HCT116 (cell line): Measurements from ENCODE around the gene EFCAB7. TPM values are rescaled to one million over a fixed set of nuclear protein-coding genes. Genes with fewer than 3 reads are reported as not detected.
A peak's percentile ranks its signal among the peaks of the same experiment; 100 is the strongest.

Source experiments
- ATAC-seq: fragments of 200-7000 bp; cut with Tn5 transposase; 2 replicates; pipeline ENCODE4 v1.9.1; 2020; ENCODE audit warnings: mild to moderate bottlenecking, moderate library complexity
- BruUV-seq: library from RNA; stranded (reverse); fragments of 400-500 nt; replicated peaks from 2 replicates; lab custom pipeline; 2021; lab: Mats Ljungman, UMichigan
- CTCF ChIA-PET: fragments of 300-600 bp; sonication (Branson Sonifier 250); formaldehyde crosslinking; loops from one replicate; lab custom pipeline; 2021; ENCODE audit warnings: antibody characterized with exemption; lab: Charles Lee
- POLR2A ChIA-PET: fragments of 300-600, 350-600 bp; sonication (Branson Sonifier 250); formaldehyde crosslinking; loops from one replicate; lab custom pipeline; 2021; ENCODE audit warnings: antibody characterized with exemption; lab: Charles Lee
- RAD21 ChIA-PET, 2 experiments: fragments of 300-600 bp; sonication (Branson Sonifier 250); formaldehyde crosslinking; loops; one replicate each; lab custom pipeline; 2023; ENCODE audit warnings: low total read pairs in 2 of 2; ENCODE audit not compliant: uncharacterized antibody in 2 of 2, unreplicated experiment in 2 of 2, low non-redundant PET in 1 of 2; lab: Charles Lee
- DNase-seq: peaks from one replicate; pipeline ENCODE4 v3.0.0-alpha.2; 2010; ENCODE audit warnings: low read depth, low spot score
- H2AFZ ChIP-seq: fragments of 200-600 bp; shearing (Covaris generic), sonication (generic); 2 replicates; pipeline ENCODE4 v1.6.1; 2017; ENCODE audit warnings: low read depth, mixed run types, mixed read lengths, antibody characterized with exemption, low read length; ENCODE audit not compliant: poor library complexity, severe bottlenecking
- H3K27ac ChIP-seq: 2 replicates; pipeline ENCODE4 v1.5.1; 2012; ENCODE audit warnings: low read depth, low read length
- H3K27me3 ChIP-seq: fragments of 200-600 bp; sonication (generic); 2 replicates; pipeline ENCODE4 v1.6.1; 2016; ENCODE audit warnings: mixed run types, low read length, mixed read lengths; ENCODE audit not compliant: insufficient read depth
- H3K36me3 ChIP-seq, 2 experiments: fragments of 200-500 bp in 1 of 2; fragments of 200-600 bp in 1 of 2; sonication (Bioruptor generic) in 1 of 2; sonication (generic) in 1 of 2; 2 replicates each; pipeline versions ENCODE4 v1.5.1 to v1.6.1; 2014 to 2016; ENCODE audit warnings: low read length in 2 of 2, inconsistent platforms in 1 of 2, mixed read lengths in 1 of 2, mixed run types in 1 of 2; ENCODE audit not compliant: insufficient read depth in 2 of 2, control insufficient read depth in 1 of 2
- H3K4me1 ChIP-seq, 2 experiments: fragments of 200-600 bp in 1 of 2; sonication (generic) in 1 of 2; 2 replicates each; pipeline versions ENCODE4 v1.5.1 to v1.6.1; 2012 to 2017; ENCODE audit warnings: low read length in 2 of 2, inconsistent platforms in 1 of 2, mild to moderate bottlenecking in 1 of 2, mixed read lengths in 1 of 2, mixed run types in 1 of 2, moderate library complexity in 1 of 2; ENCODE audit not compliant: insufficient read depth in 2 of 2, control insufficient read depth in 1 of 2
- H3K4me2 ChIP-seq: fragments of 200-600 bp; sonication (generic); 2 replicates; pipeline ENCODE4 v1.6.1; 2017; ENCODE audit warnings: mixed run types, low read length, mixed read lengths
- H3K4me3 ChIP-seq, 2 experiments: fragments of 200-600 bp in 1 of 2; sonication (generic) in 1 of 2; replicated peaks in 1 of 2; 2 replicates each; pipeline ENCODE4 v1.5.1; 2011 to 2016; ENCODE audit warnings: low read length in 2 of 2, control low read depth in 1 of 2, low read depth in 1 of 2, mild to moderate bottlenecking in 1 of 2, mixed read lengths in 1 of 2, mixed run types in 1 of 2
- H3K79me2 ChIP-seq: fragments of 200-600 bp; sonication (generic); 2 replicates; pipeline ENCODE4 v1.6.1; 2017; ENCODE audit warnings: mild to moderate bottlenecking, mixed run types, low read length, moderate library complexity, mixed read lengths; ENCODE audit not compliant: insufficient read depth
- H3K9ac ChIP-seq: fragments of 200-600 bp; sonication (generic); 2 replicates; pipeline ENCODE4 v1.6.1; 2016; ENCODE audit warnings: low read length, mixed read lengths
- H3K9me2 ChIP-seq: fragments of 200-600 bp; sonication (generic), shearing (Covaris generic); 2 replicates; pipeline ENCODE4 v1.6.1; 2017; ENCODE audit warnings: mixed run types, mild to moderate bottlenecking, moderate library complexity; ENCODE audit not compliant: insufficient read depth
- H3K9me3 ChIP-seq, 2 experiments: fragments of 200-500 bp in 1 of 2; fragments of 200-600 bp in 1 of 2; sonication (Bioruptor generic) in 1 of 2; sonication (generic) in 1 of 2; 2 replicates each; pipeline ENCODE4 v1.6.1; 2014 to 2017; ENCODE audit warnings: low read length in 2 of 2, mixed read lengths in 2 of 2, inconsistent platforms in 1 of 2, low read depth in 1 of 2, mild to moderate bottlenecking in 1 of 2, mixed run types in 1 of 2, moderate library complexity in 1 of 2; ENCODE audit not compliant: control insufficient read depth in 1 of 2, insufficient read depth in 1 of 2
- H4K20me1 ChIP-seq: fragments of 200-600 bp; sonication (generic), shearing (Covaris generic); 2 replicates; pipeline ENCODE4 v1.6.1; 2017; ENCODE audit warnings: mixed run types, mild to moderate bottlenecking, moderate library complexity; ENCODE audit not compliant: insufficient read depth
- EGR1 ChIP-seq: IDR thresholded peaks from 2 replicates; pipeline ENCODE4 v1.6.1; 2012; ENCODE audit warnings: low read depth
- ELF1 ChIP-seq: IDR thresholded peaks from 2 replicates; pipeline ENCODE4 v1.6.1; 2012; ENCODE audit warnings: low read depth, borderline replicate concordance
- EZH2 ChIP-seq: fragments of 200-600 bp; sonication (generic); IDR thresholded peaks from 2 replicates; pipeline ENCODE4 v1.6.1; 2017; ENCODE audit warnings: antibody characterized with exemption, mixed run types
- MAX ChIP-seq: IDR thresholded peaks from 2 replicates; pipeline ENCODE4 v1.6.1; 2012
- POLR2AphosphoS5 ChIP-seq: IDR thresholded peaks from 2 replicates; pipeline ENCODE4 v1.6.1; 2011; ENCODE audit warnings: mild to moderate bottlenecking, low read depth, low read length, moderate library complexity
- REST ChIP-seq: IDR thresholded peaks from 2 replicates; pipeline ENCODE4 v1.6.1; 2012; ENCODE audit warnings: low read depth
- SIN3A ChIP-seq: IDR thresholded peaks from 2 replicates; pipeline ENCODE4 v1.6.1; 2012; ENCODE audit warnings: low read depth
- TCF7L2 ChIP-seq: IDR thresholded peaks from 2 replicates; pipeline ENCODE4 v1.7.0; 2011; ENCODE audit warnings: borderline replicate concordance, inconsistent platforms; ENCODE audit not compliant: insufficient read depth, insufficient read length; ENCODE audit errors: extremely low read depth
- YY1 ChIP-seq: IDR thresholded peaks from 2 replicates; pipeline ENCODE4 v1.6.1; 2011; ENCODE audit warnings: low read length, low read depth, moderate library complexity, mild to moderate bottlenecking; ENCODE audit not compliant: insufficient replicate concordance; ENCODE audit errors: extremely low read depth
- ZFX ChIP-seq: fragments of 450-650 bp; IDR thresholded peaks from 2 replicates; pipeline ENCODE4 v1.6.1; 2017
- ZNF274 ChIP-seq: fragments of 200-500 bp; sonication (Bioruptor generic); IDR thresholded peaks from 2 replicates; pipeline ENCODE4 v1.6.1; 2014; ENCODE audit warnings: mild to moderate bottlenecking, low read depth, low read length, inconsistent platforms
- intact Hi-C: fragments of 100-400 bp; cut with micrococcal nuclease; formaldehyde crosslinking; loops from 2 replicates; pipeline ENCODE4 v1.10.0; 2022
- total RNA-seq: library from RNA; stranded (reverse); gene quantifications from one replicate; pipeline ENCODE4 v1.2.1, GENCODE V29; 2021; ENCODE audit not compliant: unreplicated experiment

Gene EFCAB7
- total RNA-seq, 1 experiment from 2014 or later: 6.0 TPM

DNA sequence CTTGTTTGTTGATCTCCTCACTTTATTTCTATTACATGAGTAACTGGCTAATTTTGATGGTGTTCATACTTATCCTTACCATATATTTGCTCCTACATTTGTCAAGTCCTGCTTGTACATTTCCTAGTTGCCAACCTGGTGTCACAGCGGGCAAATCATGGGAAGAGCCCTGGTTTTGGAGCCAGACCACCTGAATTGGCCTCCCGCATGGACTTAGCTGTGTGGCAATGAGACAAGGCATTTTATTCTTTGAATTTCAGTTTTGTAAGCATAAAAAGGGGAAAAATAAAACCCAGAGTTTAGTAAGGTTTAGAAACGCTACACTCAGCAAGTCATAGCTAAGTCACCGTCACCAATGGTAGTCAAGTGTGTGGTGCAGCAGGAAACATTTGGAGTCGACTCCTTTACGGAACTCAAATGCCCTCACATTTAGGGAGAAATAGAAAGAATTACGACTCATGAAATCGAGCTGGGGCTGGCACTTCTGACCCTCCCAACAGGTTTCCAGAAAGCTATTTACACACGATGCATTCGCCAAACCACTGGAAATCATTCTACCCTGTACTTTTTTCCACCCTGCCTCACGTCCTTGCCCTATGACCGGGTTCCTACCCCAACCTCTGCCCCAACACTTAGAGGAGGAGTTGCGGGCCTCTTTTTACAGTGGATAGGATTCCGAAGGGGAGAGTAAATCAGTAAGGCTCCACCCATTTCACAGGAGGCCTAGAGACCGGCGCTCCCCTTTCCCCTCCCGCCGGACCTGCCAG is 69.4 kb downstream of the EFCAB7 start (continued):
- TF ChIP-seq POLR2AphosphoS5 (no peak), ELF1 (no peak), EZH2 (no peak), REST (no peak), EGR1 (no peak)

DNA sequence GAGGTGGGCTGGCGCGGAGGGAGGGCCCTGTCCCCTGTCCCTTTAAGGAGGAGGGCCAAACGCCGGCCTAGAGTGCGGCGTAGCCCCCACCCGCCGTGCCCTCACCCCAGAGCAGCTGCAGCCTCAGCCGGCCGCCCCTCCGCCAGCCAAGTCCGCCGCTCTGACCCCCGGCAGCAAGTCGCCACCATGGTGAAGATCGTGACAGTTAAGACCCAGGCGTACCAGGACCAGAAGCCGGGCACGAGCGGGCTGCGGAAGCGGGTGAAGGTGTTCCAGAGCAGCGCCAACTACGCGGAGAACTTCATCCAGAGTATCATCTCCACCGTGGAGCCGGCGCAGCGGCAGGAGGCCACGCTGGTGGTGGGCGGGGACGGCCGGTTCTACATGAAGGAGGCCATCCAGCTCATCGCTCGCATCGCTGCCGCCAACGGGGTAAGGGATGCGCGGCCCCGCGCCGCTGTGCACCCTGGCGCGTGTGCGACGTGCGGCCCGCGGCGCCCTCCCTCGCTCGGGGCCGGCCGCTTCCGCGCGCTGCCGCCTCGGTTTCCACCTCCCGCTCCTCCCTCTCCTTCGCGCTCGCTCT is 70.1 kb downstream of the EFCAB7 start, which contains the start of gene PGM1:
PGM1 (plus strand) TSS at position 109 of the 583 bp plus-strand sequence; CDS start at position 187, 78 bp downstream.
- Histone ChIP-seq H3K27me3 (no peaks in the 10 kb centered on the region), H3K9me3 (no peaks in the 10 kb centered on the region), H3K79me2 (peaks cover 15% of the 10 kb centered on the region), H2AFZ (peak within 1 kb of the TSS; percentile 40), H3K36me3 (peaks cover 0 to 4% of the 10 kb centered on the region in 2 experiments; a peak in 1 of 4 replicates), H3K4me3 (peak within 1 kb of the TSS; percentile 77 to 82), H3K27ac (peak within 1 kb of the TSS; percentile 89), H3K9me2 (no peaks in the 10 kb centered on the region), H3K4me2 (peak within 1 kb of the TSS; percentile 86)
- RAD21 ChIA-PET: no interaction called here
- DNase-seq: peak; percentile 48
- intact Hi-C loops: no loop called here
- no peak for TF ChIP-seq YY1
- TF ChIP-seq POLR2AphosphoS5: peak; percentile 65; the same call in 1 of the 2 replicates
- no peak for TF ChIP-seq ZNF274
- TF ChIP-seq SIN3A: peak; percentile 73
- TF ChIP-seq ZFX: peak; percentile 81
- TF ChIP-seq MAX: peak; percentile 58
- peak; percentile 33 for TF ChIP-seq TCF7L2
- TF ChIP-seq, all 23 proteins: peak for 5
- CTCF ChIA-PET: no interaction called here
- Histone ChIP-seq H3K4me1 (peaks cover 10 to 16% of the 10 kb centered on the region in 2 experiments; a peak in 3 of 4 replicates), H4K20me1 (no peaks in the 10 kb centered on the region), H3K9ac (peak within 1 kb of the TSS; percentile 80)
- POLR2A ChIA-PET: no interaction called here
- BruUV-seq: no TSS peak
- ATAC-seq: peak; percentile 82
